Measurements from ENCODE around the gene EP400. TPM values are rescaled to one million over a fixed set of nuclear protein-coding genes. Genes with fewer than 3 reads are reported as not detected.

Gene EP400
- total RNA-seq, 1 experiment from 2014 or later = 6.7 TPM

GRCh38 chr12:132123970-132124765 is 174.4 kb downstream of the EP400 start:
- no peak for DNase-seq (ENCODE audit: low spot score)

- DNase-seq (ENCODE audit: low spot score) = no peak
Measured at GRCh38 chr12:132124766-132125425, 175.2 kb downstream of the EP400 start.

GRCh38 chr12:132125736-132126135 is 176.0 kb downstream of the EP400 start:
- DNase-seq (ENCODE audit: low spot score) = no peak

- DNase-seq (ENCODE audit: low spot score) = no peak
Measured at GRCh38 chr12:132127041-132127440, 177.3 kb downstream of the EP400 start.

GRCh38 chr12:132129007-132129406 is 179.3 kb downstream of the EP400 start:
- DNase-seq (ENCODE audit: low spot score) = no peak

- DNase-seq (ENCODE audit: low spot score) = no peak
Measured at GRCh38 chr12:132130690-132131089, 180.9 kb downstream of the EP400 start.

Other genes with a start within 250 kb of the EP400 start
- 12.3 and 20.0 TPM in 2 replicates for gene SFSWAP, start 238.9 kb upstream of the EP400 start, total RNA-seq (2014; rRNA removed; shearing (Covaris generic))
- 5.0 and 14.1 TPM in 2 replicates for gene MMP17, start 121.5 kb upstream of the EP400 start, total RNA-seq (2014; rRNA removed; shearing (Covaris generic))
- gene ULK1, start 55.3 kb upstream of the EP400 start, total RNA-seq (2014; rRNA removed; shearing (Covaris generic)) = 1.9 and 2.5 TPM in 2 replicates
- gene PUS1, start 20.7 kb upstream of the EP400 start, total RNA-seq (2014; rRNA removed; shearing (Covaris generic)) = 6.3 and 9.0 TPM in 2 replicates
- 3.9 and 4.2 TPM in 2 replicates for gene DDX51, start 194.4 kb downstream of the EP400 start, total RNA-seq (2014; rRNA removed; shearing (Covaris generic))
- 10.5 and 13.4 TPM in 2 replicates for gene NOC4L, start 194.5 kb downstream of the EP400 start, total RNA-seq (2014; rRNA removed; shearing (Covaris generic))